H9 (cell line): Measurements from ENCODE around the gene KIAA1328. TPM values are rescaled to one million over a fixed set of nuclear protein-coding genes. Genes with fewer than 3 reads are reported as not detected.

Source experiments
- DNase-seq: peaks from one replicate; pipeline ENCODE4 v3.0.0-alpha.2; 2017
- H2AFZ ChIP-seq: one replicate; pipeline ENCODE4 v1.6.1; 2013; ENCODE audit warnings: mild to moderate bottlenecking, low read length, control low read depth, moderate library complexity
- H2AK5ac ChIP-seq: 2 replicates; pipeline ENCODE4 v1.6.1; 2013; ENCODE audit warnings: low read length, control low read depth, mixed read lengths; ENCODE audit not compliant: insufficient read length
- H2BK120ac ChIP-seq: one replicate; pipeline ENCODE4 v1.6.1; 2013; ENCODE audit warnings: low read depth, mild to moderate bottlenecking, low read length, control low read depth, inconsistent platforms; ENCODE audit not compliant: poor library complexity, severe bottlenecking
- H2BK12ac ChIP-seq: 2 replicates; pipeline ENCODE4 v1.6.1; 2013; ENCODE audit warnings: low read length, control low read depth, mixed read lengths, low read depth; ENCODE audit not compliant: insufficient read length
- H2BK15ac ChIP-seq: 2 replicates; pipeline ENCODE4 v1.6.1; 2013; ENCODE audit warnings: low read depth, low read length, control low read depth
- H2BK20ac ChIP-seq: one replicate; pipeline ENCODE4 v1.6.1; 2013; ENCODE audit warnings: low read depth, mild to moderate bottlenecking, low read length, control low read depth, inconsistent platforms; ENCODE audit not compliant: poor library complexity, severe bottlenecking
- H2BK5ac ChIP-seq: 2 replicates; pipeline ENCODE4 v1.6.1; 2013; ENCODE audit warnings: low read length, control low read depth, mixed read lengths; ENCODE audit not compliant: insufficient read length
- H3K14ac ChIP-seq: 2 replicates; pipeline ENCODE4 v1.6.1; 2013; ENCODE audit warnings: low read length, control low read depth; ENCODE audit not compliant: insufficient read depth
- H3K18ac ChIP-seq: 2 replicates; pipeline ENCODE4 v1.6.1; 2013; ENCODE audit warnings: low read depth, mild to moderate bottlenecking, mixed read lengths, low read length, control low read depth; ENCODE audit not compliant: insufficient read length
- H3K23ac ChIP-seq: 2 replicates; pipeline ENCODE4 v1.6.1; 2013; ENCODE audit warnings: low read length, control low read depth, mixed read lengths, low read depth; ENCODE audit not compliant: insufficient read length
- H3K23me2 ChIP-seq: 2 replicates; pipeline ENCODE4 v1.6.1; 2013; ENCODE audit warnings: low read depth, mild to moderate bottlenecking, mixed read lengths, low read length, control low read depth; ENCODE audit not compliant: insufficient read length, poor library complexity, severe bottlenecking
- H3K27ac ChIP-seq: 2 replicates; pipeline ENCODE4 v1.5.1; 2013; ENCODE audit warnings: low read length, control low read depth, mixed read lengths, low read depth; ENCODE audit not compliant: insufficient read length
- H3K27me3 ChIP-seq: 2 replicates; pipeline ENCODE4 v1.6.1; 2013; ENCODE audit warnings: low read length, control low read depth, inconsistent platforms; ENCODE audit not compliant: insufficient read depth
- H3K4ac ChIP-seq: 2 replicates; pipeline ENCODE4 v1.6.1; 2013; ENCODE audit warnings: low read depth, mild to moderate bottlenecking, control low read depth, inconsistent platforms, low read length, moderate library complexity
- H3K4me1 ChIP-seq: 2 replicates; pipeline ENCODE4 v1.6.1; 2013; ENCODE audit warnings: low read length, control low read depth, inconsistent platforms; ENCODE audit not compliant: insufficient read depth
- H3K4me2 ChIP-seq: 2 replicates; pipeline ENCODE4 v1.6.1; 2013; ENCODE audit warnings: low read length, control low read depth, mixed read lengths; ENCODE audit not compliant: insufficient read length, insufficient read depth
- H3K56ac ChIP-seq: 2 replicates; pipeline ENCODE4 v1.6.1; 2013; ENCODE audit warnings: low read depth, mild to moderate bottlenecking, mixed read lengths, low read length, control low read depth; ENCODE audit not compliant: insufficient read length
- H3K79me1 ChIP-seq: 2 replicates; pipeline ENCODE4 v1.6.1; 2013; ENCODE audit warnings: low read depth, mild to moderate bottlenecking, moderate library complexity, low read length, control low read depth, inconsistent platforms; ENCODE audit not compliant: insufficient read depth, poor library complexity, severe bottlenecking
- H3K79me2 ChIP-seq: 2 replicates; pipeline ENCODE4 v1.6.1; 2013; ENCODE audit warnings: low read length, control low read depth, inconsistent platforms; ENCODE audit not compliant: insufficient read depth
- H3K9ac ChIP-seq: 2 replicates; pipeline ENCODE4 v1.6.1; 2013; ENCODE audit warnings: low read length, control low read depth, mixed read lengths; ENCODE audit not compliant: insufficient read length; ENCODE audit errors: extremely low read depth
- H3K9me3 ChIP-seq: one replicate; pipeline ENCODE4 v1.6.1; 2013; ENCODE audit warnings: low read depth, low read length, inconsistent platforms; ENCODE audit not compliant: control insufficient read depth
- H3T11ph ChIP-seq: one replicate; pipeline ENCODE4 v1.6.1; 2013; ENCODE audit warnings: mild to moderate bottlenecking, low read length, control low read depth, inconsistent platforms
- H4K20me1 ChIP-seq: one replicate; pipeline ENCODE4 v1.6.1; 2013; ENCODE audit not compliant: control insufficient read depth, insufficient read length, insufficient read depth
- H4K5ac ChIP-seq: 2 replicates; pipeline ENCODE4 v1.6.1; 2013; ENCODE audit warnings: low read depth, mild to moderate bottlenecking, mixed read lengths, low read length, control low read depth; ENCODE audit not compliant: insufficient read length
- H4K8ac ChIP-seq: replicated peaks from 2 replicates; pipeline ENCODE4 v1.6.1; 2013; ENCODE audit warnings: low read length, control low read depth, mixed read lengths, low read depth; ENCODE audit not compliant: insufficient read length
- H4K91ac ChIP-seq: 2 replicates; pipeline ENCODE4 v1.6.1; 2013; ENCODE audit warnings: low read depth, mild to moderate bottlenecking, moderate library complexity, mixed read lengths, low read length, control low read depth; ENCODE audit not compliant: insufficient read length
- H3K27ac Mint-ChIP-seq, 3 experiments: 2 replicates in 2 of 3; 3 replicates in 1 of 3; pipeline ENCODE4 v1.8.0; 2020 to 2021; ENCODE audit warnings: mixed read lengths in 3 of 3, mild to moderate bottlenecking in 1 of 3, moderate library complexity in 1 of 3
- H3K27me3 Mint-ChIP-seq: 2 replicates; pipeline ENCODE4 v1.8.0; 2021; ENCODE audit warnings: low read depth, mild to moderate bottlenecking, moderate library complexity, mixed read lengths
- H3K36me3 Mint-ChIP-seq, 3 experiments: 2 replicates in 2 of 3; 3 replicates in 1 of 3; pipeline ENCODE4 v1.8.0; 2020 to 2021; ENCODE audit warnings: low read depth in 3 of 3, mixed read lengths in 3 of 3; ENCODE audit not compliant: insufficient read depth in 1 of 3
- H3K4me1 Mint-ChIP-seq, 2 experiments: 2 replicates each; pipeline ENCODE4 v1.8.0; 2020; ENCODE audit warnings: mixed read lengths in 2 of 2
- H3K4me3 Mint-ChIP-seq, 2 experiments: 2 replicates in 1 of 2; 3 replicates in 1 of 2; pipeline ENCODE4 v1.8.0; 2020 to 2021; ENCODE audit warnings: mild to moderate bottlenecking in 2 of 2, mixed read lengths in 2 of 2, moderate library complexity in 1 of 2
- H3K9me3 Mint-ChIP-seq, 2 experiments: 2 replicates in 1 of 2; 3 replicates in 1 of 2; pipeline ENCODE4 v1.8.0; 2020; ENCODE audit warnings: mild to moderate bottlenecking in 2 of 2, mixed read lengths in 2 of 2, moderate library complexity in 1 of 2
- WGBS: extraction: QIAGEN DNeasy Blood & Tissue Kit; methylation state at CpG from one replicate; pipeline ENCODE4 v1.1.7; 2013; ENCODE audit warnings: missing lambda C conversion rate, low lambda C conversion rate, mixed read lengths; ENCODE audit not compliant: insufficient read length; ENCODE audit errors: extremely low coverage; 5-methylcytosine and 5-hydroxymethylcytosine counted together
- total RNA-seq: library from RNA; stranded (reverse); gene quantifications from 2 replicates; pipeline ENCODE4 v1.2.1, GENCODE V29; 2021
- TF ChIP-seq, protein P1 (sequence below): fragments of 200-600 bp; sonication (generic); conservative IDR thresholded peaks from 3 replicates; pipeline ENCODE4 v1.8.0; 2021; ENCODE audit warnings: antibody characterized with exemption, mild to moderate bottlenecking

The KIAA1328 gene
- total RNA-seq, 1 experiment from 2014 or later = 4.9 TPM

DNA sequence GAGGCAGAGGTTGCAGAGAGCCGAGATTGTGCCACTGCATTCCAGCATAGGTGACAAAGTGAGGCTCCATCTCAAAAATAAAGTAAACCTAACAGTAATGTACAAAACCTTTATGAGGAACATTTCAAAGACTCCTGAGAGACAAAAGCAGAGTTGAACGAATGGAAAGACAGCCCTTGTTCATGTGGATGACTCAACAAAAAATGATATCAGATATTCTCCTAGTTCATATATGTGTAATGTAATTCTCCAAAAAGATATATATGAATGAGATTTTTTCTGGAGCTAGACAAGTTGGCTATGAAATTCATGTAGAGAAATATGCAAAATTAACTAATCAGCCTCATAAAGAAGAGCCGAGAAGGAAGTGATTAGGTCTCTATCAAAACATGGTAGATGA lies 61.7 kb downstream of the KIAA1328 start:
- no peaks in the 10 kb centered on the region for H3K9me3 Mint-ChIP-seq
- Histone ChIP-seq H2BK120ac (no peak overlapping the region), H3K14ac (no peak overlapping the region)

More for the DNA sequence above, 61.7 kb downstream of the KIAA1328 start:
- H4K5ac ChIP-seq = no peak overlapping the region
- H3K27me3 Mint-ChIP-seq = no peaks in the 10 kb centered on the region
- no peak overlapping the region for H3T11ph ChIP-seq
- no peaks in the 10 kb centered on the region for H3K23me2 ChIP-seq
- no peak overlapping the region for H3K27ac ChIP-seq
- TF ChIP-seq, protein P1, sequence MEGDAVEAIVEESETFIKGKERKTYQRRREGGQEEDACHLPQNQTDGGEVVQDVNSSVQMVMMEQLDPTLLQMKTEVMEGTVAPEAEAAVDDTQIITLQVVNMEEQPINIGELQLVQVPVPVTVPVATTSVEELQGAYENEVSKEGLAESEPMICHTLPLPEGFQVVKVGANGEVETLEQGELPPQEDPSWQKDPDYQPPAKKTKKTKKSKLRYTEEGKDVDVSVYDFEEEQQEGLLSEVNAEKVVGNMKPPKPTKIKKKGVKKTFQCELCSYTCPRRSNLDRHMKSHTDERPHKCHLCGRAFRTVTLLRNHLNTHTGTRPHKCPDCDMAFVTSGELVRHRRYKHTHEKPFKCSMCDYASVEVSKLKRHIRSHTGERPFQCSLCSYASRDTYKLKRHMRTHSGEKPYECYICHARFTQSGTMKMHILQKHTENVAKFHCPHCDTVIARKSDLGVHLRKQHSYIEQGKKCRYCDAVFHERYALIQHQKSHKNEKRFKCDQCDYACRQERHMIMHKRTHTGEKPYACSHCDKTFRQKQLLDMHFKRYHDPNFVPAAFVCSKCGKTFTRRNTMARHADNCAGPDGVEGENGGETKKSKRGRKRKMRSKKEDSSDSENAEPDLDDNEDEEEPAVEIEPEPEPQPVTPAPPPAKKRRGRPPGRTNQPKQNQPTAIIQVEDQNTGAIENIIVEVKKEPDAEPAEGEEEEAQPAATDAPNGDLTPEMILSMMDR = no peak
- H3K4me1 ChIP-seq = no peaks in the 10 kb centered on the region
- no peak overlapping the region for H2BK5ac ChIP-seq
- no peak overlapping the region for H2BK20ac ChIP-seq
- H3K27ac Mint-ChIP-seq = no peak overlapping the region; a peak in 1 of 7 replicates
- H2AK5ac ChIP-seq = no peak overlapping the region
- H3K9me3 ChIP-seq = no peaks in the 10 kb centered on the region
- H3K9ac ChIP-seq = no peak overlapping the region
- H3K4me1 Mint-ChIP-seq = peaks cover 22 to 26% of the 10 kb centered on the region in 2 experiments
- no peaks in the 10 kb centered on the region for H3K79me1 ChIP-seq
- H3K4me3 Mint-ChIP-seq = no peak overlapping the region
- no peak for DNase-seq
- no peaks in the 10 kb centered on the region for H3K79me2 ChIP-seq
- no peak overlapping the region for H2BK12ac ChIP-seq
- no peaks in the 10 kb centered on the region for H3K36me3 Mint-ChIP-seq
- WGBS = no CpG with 5 or more reads among the region's 3 CpGs
- H3K4ac ChIP-seq = no peak overlapping the region
- H2AFZ ChIP-seq = no peak overlapping the region
- H4K91ac ChIP-seq = no peak overlapping the region
- no peaks in the 10 kb centered on the region for H3K27me3 ChIP-seq
- H3K18ac ChIP-seq = no peak overlapping the region
- H3K23ac ChIP-seq = no peak overlapping the region
- no peak overlapping the region for H4K8ac ChIP-seq
- H4K20me1 ChIP-seq = no peaks in the 10 kb centered on the region
- H2BK15ac ChIP-seq = no peak overlapping the region
- H3K56ac ChIP-seq = no peak overlapping the region
- no peak overlapping the region for H3K4me2 ChIP-seq
